Measurements from ENCODE around the gene PEBP1. TPM values are rescaled to one million over a fixed set of nuclear protein-coding genes. Genes with fewer than 3 reads are reported as not detected.

The PEBP1 gene
- polyA plus RNA-seq, 1 donor (not counting 4 experiments of a cell fraction or from before 2014, with no cell fraction given) = 197 TPM

DNA sequence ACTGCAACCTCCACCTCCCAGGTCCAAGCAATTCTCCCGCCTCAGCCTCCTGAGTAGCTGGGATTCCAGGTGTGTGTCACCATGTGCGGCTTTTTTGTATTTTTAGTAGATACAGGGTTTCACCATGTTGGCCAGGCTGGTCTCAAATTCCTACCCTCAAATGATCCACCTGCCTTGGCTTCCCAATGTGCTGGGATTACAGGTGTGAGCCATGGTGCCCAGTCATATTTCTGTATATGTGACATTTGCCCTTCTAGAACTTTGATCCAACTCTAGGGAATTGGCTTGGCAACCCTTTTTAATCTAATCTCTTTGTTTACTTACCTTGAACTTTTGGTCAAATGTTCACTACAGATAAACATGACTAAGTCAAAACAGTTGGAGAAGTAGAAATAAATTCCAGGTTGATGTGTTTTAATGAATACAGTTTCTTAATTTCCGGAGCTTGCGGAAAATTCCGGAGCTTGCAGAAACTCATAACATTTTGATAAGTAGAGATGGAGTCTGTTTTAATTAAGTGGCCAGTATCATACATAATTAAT is 11.5 kb upstream of the PEBP1 start:
- Histone ChIP-seq H3K79me2 (ENCODE audit: control insufficient read depth, insufficient read depth, low read length) (no peaks in the 10 kb centered on the region), H4K20me1 (ENCODE audit: control insufficient read depth, extremely low read depth, insufficient read depth, low read length) (no peaks in the 10 kb centered on the region), H3K9me1 (ENCODE audit: control insufficient read depth, extremely low read depth, insufficient read depth, low read length) (no peaks in the 10 kb centered on the region), H3K9me3 (ENCODE audit: control insufficient read depth, low read depth, low read length) (no peaks in the 10 kb centered on the region), H3K36me3 (ENCODE audit: control insufficient read depth in 2 of 2, extremely low read depth in 1 of 2, insufficient read depth in 2 of 2, low read length in 2 of 2) (no peaks in the 10 kb centered on the region), H3K4me2 (ENCODE audit: control insufficient read depth, extremely low read depth, insufficient read depth, low read depth, low read length) (no peak overlapping the region), H3K27me3 (ENCODE audit: control insufficient read depth, extremely low read depth, insufficient read depth, low read length) (no peaks in the 10 kb centered on the region), H2AFZ (ENCODE audit: control insufficient read depth, low read length) (no peak overlapping the region), H3K9ac (ENCODE audit: control insufficient read depth, extremely low read depth, insufficient read depth, low read length) (no peak overlapping the region), H3K27ac (ENCODE audit: control insufficient read depth, insufficient read depth, low read length) (no peak overlapping the region), H3K4me3 (ENCODE audit: control insufficient read depth in 2 of 3, extremely low read depth in 1 of 3, insufficient read depth in 2 of 3, low read depth in 1 of 3, low read length in 3 of 3) (no peak overlapping the region), H3K4me1 (ENCODE audit: control insufficient read depth, extremely low read depth, insufficient read depth, low read length) (peaks cover 5% of the 10 kb centered on the region)
- FAIRE-seq (no peak), DNase-seq (ENCODE audit: low read depth, low spot score) (no peak)
- TF ChIP-seq, protein P1, sequence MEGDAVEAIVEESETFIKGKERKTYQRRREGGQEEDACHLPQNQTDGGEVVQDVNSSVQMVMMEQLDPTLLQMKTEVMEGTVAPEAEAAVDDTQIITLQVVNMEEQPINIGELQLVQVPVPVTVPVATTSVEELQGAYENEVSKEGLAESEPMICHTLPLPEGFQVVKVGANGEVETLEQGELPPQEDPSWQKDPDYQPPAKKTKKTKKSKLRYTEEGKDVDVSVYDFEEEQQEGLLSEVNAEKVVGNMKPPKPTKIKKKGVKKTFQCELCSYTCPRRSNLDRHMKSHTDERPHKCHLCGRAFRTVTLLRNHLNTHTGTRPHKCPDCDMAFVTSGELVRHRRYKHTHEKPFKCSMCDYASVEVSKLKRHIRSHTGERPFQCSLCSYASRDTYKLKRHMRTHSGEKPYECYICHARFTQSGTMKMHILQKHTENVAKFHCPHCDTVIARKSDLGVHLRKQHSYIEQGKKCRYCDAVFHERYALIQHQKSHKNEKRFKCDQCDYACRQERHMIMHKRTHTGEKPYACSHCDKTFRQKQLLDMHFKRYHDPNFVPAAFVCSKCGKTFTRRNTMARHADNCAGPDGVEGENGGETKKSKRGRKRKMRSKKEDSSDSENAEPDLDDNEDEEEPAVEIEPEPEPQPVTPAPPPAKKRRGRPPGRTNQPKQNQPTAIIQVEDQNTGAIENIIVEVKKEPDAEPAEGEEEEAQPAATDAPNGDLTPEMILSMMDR (optimal IDR thresholded peaks at IDR 0.05 in 1 of 3, IDR thresholded peaks at IDR 0.05 in 1 of 3, conservative IDR thresholded peaks at IDR 0.05 in 1 of 3; ENCODE audit: extremely low read depth in 1 of 3, insufficient read depth in 2 of 3, low read length in 3 of 3) = no peak
- TF ChIP-seq EZH2 (IDR thresholded peaks at IDR 0.05; ENCODE audit: low read length) = no peak
- dilution Hi-C loops (cut with MboI; ENCODE audit: extremely low pct_ligation_motif_present, low sequenced_read_pairs) = no loop called here

DNA sequence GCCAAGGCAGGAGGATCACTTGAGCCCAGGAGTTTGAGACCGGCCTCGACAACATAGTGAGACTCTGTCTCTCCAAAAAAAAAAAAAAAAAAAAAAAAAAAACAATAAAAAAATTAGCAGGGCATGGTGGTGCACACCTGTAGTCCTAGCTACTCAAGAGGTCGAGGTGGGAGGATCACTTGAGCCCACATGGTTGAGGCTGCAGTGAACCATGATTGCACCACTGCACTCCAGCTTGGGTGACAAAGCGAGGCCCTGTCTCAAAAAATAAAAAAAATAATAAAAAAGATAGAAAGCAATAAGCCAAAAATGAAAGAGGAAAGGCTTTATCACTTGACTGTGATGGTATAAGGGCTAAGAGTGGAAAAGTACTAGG is 10.2 kb upstream of the PEBP1 start:
- Histone ChIP-seq H3K4me3 (ENCODE audit: control insufficient read depth in 2 of 3, extremely low read depth in 1 of 3, insufficient read depth in 2 of 3, low read depth in 1 of 3, low read length in 3 of 3) (no peak overlapping the region), H3K27ac (ENCODE audit: control insufficient read depth, insufficient read depth, low read length) (no peak overlapping the region), H3K9me1 (ENCODE audit: control insufficient read depth, extremely low read depth, insufficient read depth, low read length) (no peaks in the 10 kb centered on the region), H3K9me3 (ENCODE audit: control insufficient read depth, low read depth, low read length) (no peaks in the 10 kb centered on the region), H3K4me2 (ENCODE audit: control insufficient read depth, extremely low read depth, insufficient read depth, low read depth, low read length) (no peak overlapping the region), H3K36me3 (ENCODE audit: control insufficient read depth in 2 of 2, extremely low read depth in 1 of 2, insufficient read depth in 2 of 2, low read length in 2 of 2) (no peaks in the 10 kb centered on the region), H4K20me1 (ENCODE audit: control insufficient read depth, extremely low read depth, insufficient read depth, low read length) (no peaks in the 10 kb centered on the region), H3K4me1 (ENCODE audit: control insufficient read depth, extremely low read depth, insufficient read depth, low read length) (peaks cover under 1% of the 10 kb centered on the region), H3K27me3 (ENCODE audit: control insufficient read depth, extremely low read depth, insufficient read depth, low read length) (no peaks in the 10 kb centered on the region), H3K79me2 (ENCODE audit: control insufficient read depth, insufficient read depth, low read length) (no peaks in the 10 kb centered on the region), H3K9ac (ENCODE audit: control insufficient read depth, extremely low read depth, insufficient read depth, low read length) (no peak overlapping the region), H2AFZ (ENCODE audit: control insufficient read depth, low read length) (no peak overlapping the region)
- dilution Hi-C loops (cut with MboI; ENCODE audit: extremely low pct_ligation_motif_present, low sequenced_read_pairs) = no loop called here
- no peak for DNase-seq (ENCODE audit: low read depth, low spot score)
- TF ChIP-seq, protein P1 (optimal IDR thresholded peaks at IDR 0.05 in 1 of 3, IDR thresholded peaks at IDR 0.05 in 1 of 3, conservative IDR thresholded peaks at IDR 0.05 in 1 of 3; ENCODE audit: extremely low read depth in 1 of 3, insufficient read depth in 2 of 3, low read length in 3 of 3) = no peak
- no peak for TF ChIP-seq EZH2 (IDR thresholded peaks at IDR 0.05; ENCODE audit: low read length)
- no peak for FAIRE-seq

Data from keratinocyte (primary cell).